Activated T-cell treated with anti-CD3 and anti-CD28 coated beads, Interleukin-2, amount 50 U/mL, for 24 hours (primary cell): Measurements from ENCODE around the gene EEF2K.

Experiments
- DNase-seq: peaks from one replicate; pipeline ENCODE4 v3.0.0-alpha.2; 2020
- H3K27ac Mint-ChIP-seq: 2 replicates; pipeline ENCODE4 v1.8.0; 2020; ENCODE audit warnings: mild to moderate bottlenecking, mixed read lengths
- H3K27me3 Mint-ChIP-seq: 2 replicates; pipeline ENCODE4 v1.8.0; 2020; ENCODE audit warnings: mixed read lengths
- H3K36me3 Mint-ChIP-seq: 2 replicates; pipeline ENCODE4 v1.8.0; 2020; ENCODE audit warnings: low read depth, mixed read lengths
- H3K4me1 Mint-ChIP-seq: 2 replicates; pipeline ENCODE4 v1.8.0; 2020; ENCODE audit warnings: low read depth, mixed read lengths
- H3K4me3 Mint-ChIP-seq: 2 replicates; pipeline ENCODE4 v1.8.0; 2020; ENCODE audit warnings: mild to moderate bottlenecking, moderate library complexity, mixed read lengths
- H3K9me3 Mint-ChIP-seq: 2 replicates; pipeline ENCODE4 v1.8.0; 2020; ENCODE audit warnings: mixed read lengths

EEF2K gene

GRCh38 chr16:22235839-22236745, 30.0 kb downstream of the EEF2K start:
- H3K9me3 Mint-ChIP-seq, result no peaks in the 10 kb centered on the region
- H3K4me3 Mint-ChIP-seq, result no peak overlapping the region
- peaks cover 60% of the 10 kb centered on the region for H3K36me3 Mint-ChIP-seq
- H3K27me3 Mint-ChIP-seq, result no peaks in the 10 kb centered on the region
- DNase-seq, result no peak
- H3K27ac Mint-ChIP-seq, result no peak overlapping the region
- peaks cover 40% of the 10 kb centered on the region for H3K4me1 Mint-ChIP-seq

GRCh38 chr16:22239131-22239805, 33.2 kb downstream of the EEF2K start:
- H3K27ac Mint-ChIP-seq, result peak overlapping the region; percentile 65
- no peak overlapping the region for H3K4me3 Mint-ChIP-seq

GRCh38 chr16:22240023-22240710, 34.1 kb downstream of the EEF2K start:
- H3K36me3 Mint-ChIP-seq, result peaks cover 39% of the 10 kb centered on the region
- no peaks in the 10 kb centered on the region for H3K27me3 Mint-ChIP-seq
- H3K4me3 Mint-ChIP-seq, result no peak overlapping the region
- H3K27ac Mint-ChIP-seq, result peak overlapping the region; percentile 82
- no peak for DNase-seq
- H3K9me3 Mint-ChIP-seq, result no peaks in the 10 kb centered on the region
- H3K4me1 Mint-ChIP-seq, result peaks cover 29% of the 10 kb centered on the region

More at GRCh38 chr16:22239131-22239805, 33.2 kb downstream of the EEF2K start:
- Mint-ChIP-seq H3K9me3 (no peaks in the 10 kb centered on the region), H3K36me3 (peaks cover 38% of the 10 kb centered on the region), H3K4me1 (peaks cover 29% of the 10 kb centered on the region), H3K27me3 (no peaks in the 10 kb centered on the region)
- no peak for DNase-seq

GRCh38 chr16:22250522-22250921, 44.4 kb downstream of the EEF2K start:
- no peak for DNase-seq
- Mint-ChIP-seq H3K27ac (no peak overlapping the region), H3K4me1 (peaks cover 4% of the 10 kb centered on the region), H3K4me3 (no peak overlapping the region), H3K9me3 (peaks cover 5% of the 10 kb centered on the region), H3K27me3 (no peaks in the 10 kb centered on the region), H3K36me3 (peaks cover 90% of the 10 kb centered on the region)

- Mint-ChIP-seq H3K36me3 (peaks cover 87% of the 10 kb centered on the region), H3K4me3 (no peak overlapping the region), H3K4me1 (peaks cover 4% of the 10 kb centered on the region), H3K27me3 (no peaks in the 10 kb centered on the region), H3K27ac (no peak overlapping the region), H3K9me3 (peaks cover 5% of the 10 kb centered on the region)
- DNase-seq, result no peak
Measured at GRCh38 chr16:22252317-22252716, 46.2 kb downstream of the EEF2K start.

- Mint-ChIP-seq H3K9me3 (peaks cover 5% of the 10 kb centered on the region), H3K36me3 (peaks cover 89% of the 10 kb centered on the region), H3K4me3 (no peak overlapping the region), H3K27me3 (no peaks in the 10 kb centered on the region), H3K27ac (no peak overlapping the region), H3K4me1 (peaks cover 4% of the 10 kb centered on the region)
- DNase-seq, result no peak
Measured at GRCh38 chr16:22253272-22253671, 47.2 kb downstream of the EEF2K start.

- Mint-ChIP-seq H3K4me3 (no peak overlapping the region), H3K9me3 (peaks cover 5% of the 10 kb centered on the region), H3K4me1 (peaks cover 4% of the 10 kb centered on the region), H3K27me3 (no peaks in the 10 kb centered on the region), H3K27ac (no peak overlapping the region), H3K36me3 (peaks cover 89% of the 10 kb centered on the region)
- DNase-seq, result no peak
Measured at GRCh38 chr16:22255335-22255734, 49.3 kb downstream of the EEF2K start.

GRCh38 chr16:22257440-22257839, 51.4 kb downstream of the EEF2K start:
- Mint-ChIP-seq H3K36me3 (peaks cover 85% of the 10 kb centered on the region), H3K9me3 (peaks cover 4% of the 10 kb centered on the region), H3K27me3 (no peaks in the 10 kb centered on the region), H3K4me3 (no peak overlapping the region), H3K27ac (no peak overlapping the region), H3K4me1 (peaks cover 9% of the 10 kb centered on the region)
- no peak for DNase-seq

GRCh38 chr16:22260490-22260889, 54.4 kb downstream of the EEF2K start:
- H3K9me3 Mint-ChIP-seq, result no peaks in the 10 kb centered on the region

GRCh38 chr16:22262460-22262859, 56.4 kb downstream of the EEF2K start:
- peaks cover 87% of the 10 kb centered on the region for H3K36me3 Mint-ChIP-seq
- no peaks in the 10 kb centered on the region for H3K9me3 Mint-ChIP-seq
- no peaks in the 10 kb centered on the region for H3K27me3 Mint-ChIP-seq
- no peak for DNase-seq
- H3K4me3 Mint-ChIP-seq, result no peak overlapping the region
- H3K27ac Mint-ChIP-seq, result peak overlapping the region; percentile 79
- H3K4me1 Mint-ChIP-seq, result peaks cover 23% of the 10 kb centered on the region

More at GRCh38 chr16:22260490-22260889, 54.4 kb downstream of the EEF2K start:
- Mint-ChIP-seq H3K36me3 (peaks cover 83% of the 10 kb centered on the region), H3K4me1 (peaks cover 23% of the 10 kb centered on the region), H3K27ac (no peak overlapping the region), H3K4me3 (no peak overlapping the region), H3K27me3 (no peaks in the 10 kb centered on the region)
- DNase-seq, result no peak

- Mint-ChIP-seq H3K27me3 (no peaks in the 10 kb centered on the region), H3K4me3 (no peak overlapping the region), H3K9me3 (no peaks in the 10 kb centered on the region), H3K4me1 (peaks cover 23% of the 10 kb centered on the region), H3K36me3 (peaks cover 85% of the 10 kb centered on the region), H3K27ac (no peak overlapping the region)
- no peak for DNase-seq
Measured at GRCh38 chr16:22264786-22265185, 58.7 kb downstream of the EEF2K start.

- peaks cover 24% of the 10 kb centered on the region for H3K4me1 Mint-ChIP-seq
- no peaks in the 10 kb centered on the region for H3K9me3 Mint-ChIP-seq
- no peak for DNase-seq
- H3K27me3 Mint-ChIP-seq, result no peaks in the 10 kb centered on the region
- no peak overlapping the region for H3K27ac Mint-ChIP-seq
- H3K36me3 Mint-ChIP-seq, result peaks cover 85% of the 10 kb centered on the region
- no peak overlapping the region for H3K4me3 Mint-ChIP-seq
Measured at GRCh38 chr16:22265351-22265750, 59.3 kb downstream of the EEF2K start.

- Mint-ChIP-seq H3K4me3 (no peak overlapping the region), H3K27ac (peak overlapping the region; percentile 8), H3K4me1 (peaks cover 28% of the 10 kb centered on the region), H3K27me3 (no peaks in the 10 kb centered on the region), H3K36me3 (peaks cover 80% of the 10 kb centered on the region), H3K9me3 (no peaks in the 10 kb centered on the region)
- no peak for DNase-seq
Measured at GRCh38 chr16:22266546-22266945, 60.5 kb downstream of the EEF2K start.

GRCh38 chr16:22267764-22268163, 61.7 kb downstream of the EEF2K start:
- H3K36me3 Mint-ChIP-seq, result peaks cover 83% of the 10 kb centered on the region
- no peak for DNase-seq
- no peaks in the 10 kb centered on the region for H3K9me3 Mint-ChIP-seq
- H3K27ac Mint-ChIP-seq, result no peak overlapping the region
- peaks cover 19% of the 10 kb centered on the region for H3K4me1 Mint-ChIP-seq
- H3K27me3 Mint-ChIP-seq, result no peaks in the 10 kb centered on the region
- no peak overlapping the region for H3K4me3 Mint-ChIP-seq
